BE2C (cell line): ENCODE results near the gene MBNL1.

Experiments used
- DNase-seq: peaks from one replicate; pipeline ENCODE4 v3.0.0-alpha.2; 2020
- H3K27me3 ChIP-seq: fragments of 250-450 bp; sonication (Bioruptor Pico); 2 replicates; pipeline ENCODE4 v1.5.1; 2020; ENCODE audit warnings: mild to moderate bottlenecking
- H3K36me3 ChIP-seq: fragments of 250-450 bp; sonication (Bioruptor Pico); 2 replicates; pipeline ENCODE4 v1.5.1; 2020; ENCODE audit warnings: mild to moderate bottlenecking
- H3K4me1 ChIP-seq: fragments of 250-450 bp; sonication (Bioruptor Pico); 2 replicates; pipeline ENCODE4 v1.5.1; 2020
- H3K4me3 ChIP-seq: 2 replicates; pipeline ENCODE4 v1.5.1; 2011; ENCODE audit warnings: low read depth, low read length
- H3K9me3 ChIP-seq: fragments of 250-450 bp; sonication (Bioruptor Pico); 2 replicates; pipeline ENCODE4 v1.5.1; 2020
- CTCF ChIP-seq: IDR thresholded peaks from 2 replicates; pipeline ENCODE4 v1.5.1; 2012; ENCODE audit warnings: mild to moderate bottlenecking, low read depth, low read length

The MBNL1 gene

GRCh38 chr3:152235709-152236298, 32.9 kb upstream of the MBNL1 start:
- TF ChIP-seq CTCF: no peak
- peaks cover 2% of the 10 kb centered on the region; the same call in 1 of the 2 replicates for H3K4me1 ChIP-seq

GRCh38 chr3:152236716-152237115, 32.0 kb upstream of the MBNL1 start:
- no peaks in the 10 kb centered on the region for H3K9me3 ChIP-seq
- H3K4me3 ChIP-seq: no peak overlapping the region
- no peak for TF ChIP-seq CTCF
- peaks cover 2% of the 10 kb centered on the region; the same call in 1 of the 2 replicates for H3K4me1 ChIP-seq
- no peaks in the 10 kb centered on the region for H3K27me3 ChIP-seq
- no peaks in the 10 kb centered on the region for H3K36me3 ChIP-seq
- no peak for DNase-seq

More at GRCh38 chr3:152235709-152236298, 32.9 kb upstream of the MBNL1 start:
- no peak for DNase-seq
- H3K4me3 ChIP-seq: no peak overlapping the region
- H3K9me3 ChIP-seq: no peaks in the 10 kb centered on the region
- H3K27me3 ChIP-seq: no peaks in the 10 kb centered on the region
- no peaks in the 10 kb centered on the region for H3K36me3 ChIP-seq

DNA sequence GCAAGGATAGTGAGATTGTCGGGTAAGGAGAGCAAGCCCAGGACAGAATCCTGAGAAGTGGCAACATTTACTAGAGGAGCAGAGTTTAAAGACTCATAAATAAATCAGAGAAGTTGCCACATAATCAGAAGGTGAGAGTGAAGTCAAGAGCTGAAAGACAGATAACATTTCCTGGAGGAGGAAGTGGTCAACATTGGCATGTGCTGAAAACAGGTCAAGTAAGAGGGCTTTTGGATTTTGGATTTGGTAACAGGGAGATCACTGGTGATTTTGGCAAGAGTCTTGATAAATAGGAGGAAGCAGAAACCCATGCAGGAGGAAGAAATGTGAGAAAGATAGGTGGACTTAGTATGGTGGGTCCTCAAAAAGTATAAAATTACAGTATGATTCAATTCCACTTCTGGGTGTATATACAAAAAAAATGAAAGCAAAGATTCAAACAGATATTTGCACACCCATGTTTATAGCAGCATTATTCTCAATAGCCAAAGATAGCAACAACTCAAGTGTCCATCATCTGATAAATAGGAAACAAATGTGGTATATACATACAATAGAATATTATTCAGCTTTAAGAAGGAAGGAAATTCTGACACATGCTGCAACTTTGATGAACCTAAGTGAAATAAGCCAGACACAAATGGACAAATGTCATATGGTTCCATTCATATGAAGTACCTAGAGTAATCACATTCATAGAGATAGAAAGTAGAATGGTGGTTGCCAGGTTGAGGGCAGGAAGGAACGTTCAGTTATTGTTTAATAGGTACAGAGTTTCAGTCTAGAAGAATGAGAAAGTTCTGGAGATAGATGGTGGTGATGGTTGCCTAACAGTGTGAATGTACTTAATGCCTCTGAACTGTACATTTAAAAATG, 27.3 kb upstream of the MBNL1 start:
- TF ChIP-seq CTCF: no peak
- DNase-seq: no peak
- Histone ChIP-seq H3K36me3 (no peaks in the 10 kb centered on the region), H3K4me1 (no peaks in the 10 kb centered on the region), H3K4me3 (no peak overlapping the region), H3K27me3 (no peaks in the 10 kb centered on the region), H3K9me3 (no peaks in the 10 kb centered on the region)

GRCh38 chr3:152243301-152243711, 25.4 kb upstream of the MBNL1 start:
- Histone ChIP-seq H3K9me3 (no peaks in the 10 kb centered on the region), H3K36me3 (no peaks in the 10 kb centered on the region), H3K4me1 (no peaks in the 10 kb centered on the region), H3K4me3 (no peak overlapping the region), H3K27me3 (no peaks in the 10 kb centered on the region)
- no peak for DNase-seq
- no peak for TF ChIP-seq CTCF

GRCh38 chr3:152243721-152244516, 24.8 kb upstream of the MBNL1 start:
- no peaks in the 10 kb centered on the region for H3K4me1 ChIP-seq
- no peak for TF ChIP-seq CTCF
- no peaks in the 10 kb centered on the region for H3K27me3 ChIP-seq
- H3K36me3 ChIP-seq: no peaks in the 10 kb centered on the region
- H3K9me3 ChIP-seq: no peaks in the 10 kb centered on the region
- no peak for DNase-seq
- no peak overlapping the region for H3K4me3 ChIP-seq
